AG09319 (cell line): Measurements from ENCODE around the gene VPS52.

Experiments
- DNase-seq: peaks from one replicate; pipeline ENCODE4 v3.0.0-alpha.2; 2010; ENCODE audit warnings: low read depth; ENCODE audit errors: extremely low read depth
- CTCF ChIP-seq: IDR thresholded peaks from 2 replicates; pipeline ENCODE4 v1.5.1; 2011; ENCODE audit warnings: low read depth, mild to moderate bottlenecking, inconsistent platforms, low read length, moderate library complexity

The VPS52 gene

GRCh38 chr6:33317669-33318425 is 46.2 kb upstream of the VPS52 start, which contains the start of gene ZBTB22:
Gene ZBTB22 (minus strand): TSS chr6:33317744. CDS start chr6:33316916, 828 bp downstream.
- no peak for TF ChIP-seq CTCF
- DNase-seq = peak; percentile 98

GRCh38 chr6:33317419-33317668 is 45.7 kb upstream of the VPS52 start:
- DNase-seq = no peak
- no peak for TF ChIP-seq CTCF

GRCh38 chr6:33316603-33317418 is 45.1 kb upstream of the VPS52 start:
- no peak for TF ChIP-seq CTCF
- no peak for DNase-seq

GRCh38 chr6:33315793-33316602 is 44.3 kb upstream of the VPS52 start:
- DNase-seq = no peak
- TF ChIP-seq CTCF = no peak

- no peak for DNase-seq
- TF ChIP-seq CTCF = no peak
Measured at GRCh38 chr6:33314943-33315792, 43.5 kb upstream of the VPS52 start.

- no peak for TF ChIP-seq CTCF
- no peak for DNase-seq
Measured at GRCh38 chr6:33314515-33314942, 42.9 kb upstream of the VPS52 start.
